HG03575 (cell line): ENCODE measurements around the gene NFKB2.

Experiments used
- ATAC-seq: cut with Tn5 transposase; IDR thresholded peaks from one replicate; pipeline ENCODE4 v1.9.1; 2021; ENCODE audit not compliant: unreplicated experiment, insufficient number of reproducible peaks, low FRiP score; ENCODE audit errors: extremely low read depth

Gene NFKB2

DNA sequence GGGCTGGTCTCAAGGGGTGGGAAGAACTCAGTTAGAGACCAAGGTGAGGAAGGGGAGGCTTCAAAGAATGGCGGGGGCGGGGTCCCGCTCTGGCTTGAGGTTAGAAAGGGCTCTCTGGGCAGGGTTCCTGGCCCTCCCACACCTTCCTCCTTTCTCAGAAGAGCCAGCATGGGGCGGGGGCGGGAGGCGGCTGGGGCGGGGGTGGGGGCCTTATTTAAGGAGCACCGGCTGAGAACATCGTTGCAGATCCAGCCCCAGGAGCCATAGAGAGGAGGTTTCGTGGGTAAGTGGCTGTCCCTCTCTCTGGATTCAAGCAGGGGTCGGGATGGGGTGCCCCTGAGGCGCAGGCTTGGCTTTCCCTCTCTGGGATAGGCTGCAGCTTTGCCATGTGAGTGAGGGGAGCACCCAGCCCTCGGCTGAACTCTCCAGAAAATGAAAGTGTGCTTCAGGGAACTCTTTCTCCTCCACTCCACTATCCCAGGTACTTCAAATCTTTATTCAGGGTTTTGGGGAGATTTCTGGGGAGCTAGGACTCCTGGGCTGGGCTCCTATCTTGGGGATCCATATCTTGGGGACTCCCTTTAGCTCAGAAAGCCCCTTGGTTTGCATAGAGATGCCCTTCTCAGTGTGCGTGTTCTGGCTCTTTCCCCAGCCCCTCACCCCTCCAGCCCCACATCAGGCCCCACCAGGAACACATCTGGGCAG, 40.2 kb downstream of the NFKB2 start:
- no peak for ATAC-seq

DNA sequence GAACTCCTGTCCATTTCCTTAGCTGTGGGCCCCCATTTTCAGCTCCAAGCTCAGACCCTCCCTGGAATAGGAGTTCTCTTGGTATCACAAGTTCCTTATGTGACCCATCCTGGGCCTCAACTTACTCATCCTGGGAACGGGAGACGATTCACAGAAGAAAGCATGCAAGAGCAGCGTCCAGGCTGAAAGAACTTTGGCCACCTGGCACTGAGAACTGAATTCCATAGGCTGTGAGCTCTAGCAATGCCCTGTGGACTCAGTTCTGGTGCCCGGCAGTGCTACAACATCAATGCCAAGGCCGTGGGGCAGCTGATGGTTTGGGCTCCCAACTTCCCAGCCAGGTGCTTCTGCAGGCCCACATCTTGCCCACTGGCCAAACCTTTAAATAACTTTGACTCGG, 40.8 kb downstream of the NFKB2 start:
- no peak for ATAC-seq

DNA sequence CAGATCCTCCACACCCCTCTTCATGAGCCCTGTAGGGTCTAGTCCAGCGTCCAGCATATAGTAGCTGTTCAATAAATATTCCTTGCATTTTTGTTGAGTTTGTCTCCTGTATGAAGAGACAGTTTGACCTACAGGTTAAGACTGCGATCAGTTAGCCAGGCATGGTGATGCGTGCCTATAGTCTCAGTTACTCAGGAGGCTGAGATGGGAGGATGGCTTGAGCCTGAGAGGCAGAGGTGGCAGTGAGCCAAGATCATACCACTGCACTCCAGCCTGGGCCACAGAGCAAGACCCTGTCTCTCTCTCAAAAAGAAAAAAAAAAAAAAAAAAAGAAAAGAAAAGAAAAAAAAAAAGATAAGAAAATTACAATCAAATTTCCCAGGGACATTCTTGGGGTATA, 42.0 kb downstream of the NFKB2 start:
- no peak for ATAC-seq

DNA sequence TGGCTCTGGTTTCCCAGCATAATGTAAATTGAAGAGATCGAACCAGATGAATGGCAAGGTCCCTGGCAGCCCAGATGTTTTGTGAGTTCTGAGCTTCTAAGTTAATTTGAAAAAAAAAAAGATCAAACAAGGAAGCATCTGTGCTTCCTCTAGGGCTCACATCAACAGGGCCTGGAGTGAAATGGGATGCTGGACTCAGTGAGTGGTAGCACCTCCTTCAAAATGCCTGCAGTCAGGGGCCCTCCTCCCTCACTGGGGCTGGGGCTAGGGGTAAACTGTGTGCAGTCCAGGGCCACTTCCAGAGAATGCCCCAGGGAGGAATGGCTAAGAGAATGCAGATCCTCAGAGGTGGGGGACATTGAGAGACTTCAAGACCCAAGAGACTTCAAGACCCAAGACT, 42.9 kb downstream of the NFKB2 start:
- no peak for ATAC-seq

DNA sequence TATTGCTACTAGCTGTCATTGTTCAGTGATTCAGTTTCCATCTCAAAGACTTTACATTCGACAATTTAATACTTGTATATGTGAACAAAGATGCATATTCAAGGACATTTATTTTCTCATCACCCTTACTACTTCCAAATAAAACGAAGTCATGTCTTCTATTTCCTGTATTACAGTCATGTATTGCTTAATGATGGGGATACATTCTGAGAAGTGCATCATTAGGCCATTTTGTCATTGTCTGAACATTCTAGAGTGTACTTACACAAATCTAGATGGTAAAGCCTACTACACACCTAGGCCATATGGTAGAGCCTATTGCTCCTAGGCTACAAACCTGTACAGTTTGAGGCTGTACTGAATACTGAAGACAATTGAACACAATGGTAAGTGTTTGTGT, 49.3 kb downstream of the NFKB2 start:
- no peak for ATAC-seq

DNA sequence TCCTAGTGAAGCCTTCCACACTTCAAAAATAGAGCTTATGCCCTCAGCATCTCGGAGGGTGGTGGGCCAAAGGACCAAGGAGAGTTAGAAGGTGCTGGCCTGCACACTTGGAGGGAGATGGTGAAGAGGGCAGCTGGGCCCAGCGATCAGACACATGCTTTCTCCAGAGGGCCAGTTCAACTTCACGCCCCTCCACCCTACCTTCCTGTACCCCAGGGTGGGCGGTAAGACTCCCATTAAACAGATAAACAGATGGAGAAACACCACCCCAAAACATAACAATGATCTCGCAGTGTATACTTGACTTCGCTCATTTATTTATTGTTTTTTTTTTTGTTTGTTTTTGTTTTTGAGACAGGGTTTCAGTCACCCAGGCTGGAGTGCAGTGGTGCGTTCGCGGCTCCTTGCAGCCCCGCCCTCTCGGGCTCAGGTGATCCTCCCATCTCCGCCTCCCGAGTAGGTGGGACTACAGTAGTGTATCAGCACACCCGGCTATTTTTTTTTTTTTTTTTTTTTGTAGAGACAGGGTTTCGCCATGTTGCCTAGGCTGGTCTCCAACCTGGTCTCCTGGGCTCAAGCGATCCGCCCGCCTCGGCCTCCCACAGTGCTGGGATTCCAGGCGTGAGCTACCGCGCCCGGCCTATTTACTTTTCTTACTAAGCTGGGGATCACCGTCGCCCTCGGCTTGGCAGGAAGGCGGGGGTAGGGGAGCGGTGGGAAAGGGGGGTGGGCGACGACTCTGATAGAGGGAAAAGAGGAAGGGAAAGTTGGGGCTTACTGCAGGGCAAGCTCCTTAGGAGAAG, 54.0 kb downstream of the NFKB2 start:
- ATAC-seq = no peak

DNA sequence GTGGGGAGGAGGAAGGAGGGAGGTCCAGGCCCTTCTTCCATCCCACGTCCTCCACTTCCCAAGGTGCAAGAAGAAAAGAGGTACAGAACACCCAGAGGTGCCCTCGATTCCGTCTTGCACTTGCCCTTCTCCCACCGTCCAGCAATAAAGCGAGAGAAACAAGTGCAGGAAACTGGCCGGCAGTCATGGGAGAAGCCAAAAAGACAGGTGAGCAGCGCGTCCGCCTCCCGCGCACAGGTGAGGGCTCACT, 54.5 kb downstream of the NFKB2 start:
- ATAC-seq = no peak

DNA sequence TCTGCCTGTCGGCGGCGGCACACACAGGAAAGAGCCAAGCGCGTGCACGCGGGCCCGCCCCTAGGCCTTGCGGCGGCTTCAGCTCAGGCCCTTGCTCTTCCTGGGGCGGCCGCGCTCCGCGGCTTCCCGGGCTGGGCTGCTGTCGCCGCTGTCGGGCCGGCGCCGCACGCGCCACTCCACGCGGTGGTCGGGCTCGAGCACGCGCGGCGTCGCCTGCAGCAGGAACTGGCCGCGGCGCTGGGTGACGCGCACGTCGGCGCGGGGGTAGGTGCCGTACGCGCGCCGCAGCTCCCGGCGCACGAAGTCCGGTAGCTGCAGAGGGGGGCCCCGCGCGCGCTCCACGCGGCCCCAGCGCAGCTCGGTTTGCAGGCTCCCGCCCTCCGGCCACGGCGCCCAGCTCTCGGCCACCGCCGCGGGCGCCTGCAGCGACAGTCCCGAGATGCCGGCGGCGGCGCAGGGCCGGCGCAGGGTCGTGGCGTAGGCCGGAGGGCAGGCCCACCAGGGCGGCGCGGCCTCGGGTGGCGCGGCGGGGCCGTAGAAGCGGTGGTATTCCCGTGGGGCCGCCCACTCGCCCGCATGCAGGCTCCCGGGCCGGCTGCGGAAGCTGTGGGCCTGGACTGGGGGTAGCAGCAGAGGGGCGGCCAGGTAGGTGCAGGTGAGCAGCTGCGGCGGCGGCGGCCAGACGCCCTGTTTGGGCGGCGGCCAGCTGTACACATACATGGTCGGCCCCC, 55.0 kb downstream of the NFKB2 start:
- ATAC-seq = no peak

DNA sequence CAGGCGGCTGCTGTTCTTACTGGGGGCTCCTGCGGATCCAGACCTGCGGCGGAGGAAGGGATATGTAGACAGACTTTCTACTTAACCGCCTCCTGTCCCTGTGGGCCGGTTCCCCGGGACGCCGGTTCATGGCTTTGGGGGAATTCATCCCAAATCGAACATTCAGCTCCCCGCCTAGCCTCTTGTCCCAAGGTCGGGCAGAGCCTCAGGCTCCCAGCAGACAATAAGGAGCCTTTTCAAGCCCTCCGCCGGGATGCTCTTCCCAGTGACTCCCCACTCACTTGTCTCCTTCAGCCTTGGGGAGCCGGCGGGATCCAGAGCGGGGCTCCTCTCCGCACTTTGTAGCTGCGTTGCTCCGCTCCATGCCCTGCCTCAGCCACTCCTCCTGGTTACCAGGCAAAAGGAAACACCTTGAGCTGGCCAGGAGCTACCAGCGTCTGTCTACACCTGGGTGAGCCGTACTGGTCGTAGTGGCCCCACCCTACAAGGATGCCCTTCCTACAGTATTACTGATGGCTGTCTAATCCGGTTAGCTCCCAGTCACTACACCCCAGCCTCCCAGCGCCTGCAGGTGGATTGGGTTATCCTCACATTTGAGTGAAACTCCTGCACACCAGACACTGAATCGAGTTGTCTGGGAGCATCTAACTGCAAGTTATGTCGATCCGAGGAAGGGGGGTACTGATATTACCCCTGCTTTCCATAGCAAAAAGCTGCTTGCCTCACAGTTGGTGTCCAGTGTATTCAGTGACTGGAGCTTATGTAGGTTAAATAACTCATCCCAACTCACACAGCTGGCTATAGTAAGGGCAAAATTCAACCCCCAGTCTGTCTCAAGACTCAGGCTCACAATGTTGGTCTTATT, 55.8 kb downstream of the NFKB2 start, which contains the start of gene C10orf95:
C10orf95 (minus strand) TSS at position 439 of the 865 bp plus-strand sequence. CDS start 450 bp downstream, outside the sequence.
- ATAC-seq = no peak
